NCI-H2196 treated with DMSO at 0.1 percent for 48 hours (cell line): ENCODE measurements around the gene GPR15.
A peak's percentile ranks its signal among the peaks of the same experiment; 100 is the strongest.

ENCODE experiments used
- DNase-seq: peaks from one replicate; lab custom pipeline; 2025; ENCODE audit not compliant: unreplicated experiment; lab: John Stamatoyannopoulos, UW

Gene GPR15

DNA sequence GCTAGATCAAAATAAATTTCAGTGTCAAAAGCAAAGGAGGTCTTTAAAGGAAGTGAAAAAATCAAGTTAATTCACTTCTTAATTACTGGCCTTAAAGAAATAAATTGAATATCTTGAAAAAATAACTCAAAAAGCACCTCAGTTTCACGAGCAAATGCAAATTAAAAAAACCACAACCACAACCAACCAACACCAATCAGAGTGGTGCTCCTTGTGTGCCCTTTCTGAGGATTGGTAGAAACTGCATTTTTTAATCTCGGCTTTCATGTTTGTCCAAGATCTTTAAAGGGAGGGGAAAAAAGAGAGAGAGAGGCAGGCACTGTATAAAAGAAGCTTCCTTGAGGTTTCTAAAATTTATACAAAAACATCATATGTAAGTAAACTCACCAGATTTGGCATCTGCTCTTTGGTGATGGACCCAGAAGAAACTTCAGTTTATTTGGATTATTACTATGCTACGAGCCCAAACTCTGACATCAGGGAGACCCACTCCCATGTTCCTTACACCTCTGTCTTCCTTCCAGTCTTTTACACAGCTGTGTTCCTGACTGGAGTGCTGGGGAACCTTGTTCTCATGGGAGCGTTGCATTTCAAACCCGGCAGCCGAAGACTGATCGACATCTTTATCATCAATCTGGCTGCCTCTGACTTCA is at the start of gene GPR15:
Gene GPR15, plus strand, starts transcription at position 357 of the 653 bp plus-strand sequence. Its CDS starts 56 bp downstream, at position 413.
- no peak for DNase-seq

DNA sequence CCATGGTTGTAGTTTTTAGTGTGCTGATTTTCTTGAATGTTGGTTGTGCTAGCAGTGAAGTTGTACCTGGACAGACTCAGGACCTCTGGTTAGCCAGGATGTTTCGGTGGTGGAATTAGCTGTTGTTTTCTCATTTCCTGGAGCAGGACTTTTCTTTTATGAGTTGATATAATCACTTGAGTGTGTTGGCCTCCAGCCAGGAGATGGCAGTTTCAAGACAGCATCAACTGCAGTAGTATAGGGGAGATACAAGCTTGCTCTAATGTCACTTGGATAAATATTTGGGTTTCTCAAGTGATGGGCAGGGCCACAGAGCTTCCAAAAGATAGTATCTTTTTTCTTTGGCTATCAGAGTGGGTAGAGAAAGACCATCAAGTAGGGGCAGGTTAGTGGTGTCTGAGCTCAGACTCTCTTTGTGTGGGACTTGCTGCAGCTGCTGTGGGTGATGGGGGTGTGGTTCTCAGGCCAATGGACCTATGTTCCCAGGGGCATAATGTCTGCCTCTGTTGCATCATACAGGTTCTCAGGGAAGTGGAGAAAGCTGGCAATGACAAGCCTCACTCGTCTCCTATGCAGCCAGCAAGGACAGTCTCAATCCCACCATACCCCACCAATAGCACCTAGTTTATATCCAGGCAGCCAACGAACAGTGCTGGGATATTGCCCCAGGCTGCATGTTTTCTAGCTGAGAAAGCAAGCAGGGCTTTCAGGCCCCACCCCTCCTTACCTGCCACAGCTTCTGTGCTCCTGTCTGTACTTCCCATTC is 48.9 kb upstream of the GPR15 start:
- no peak for DNase-seq

DNA sequence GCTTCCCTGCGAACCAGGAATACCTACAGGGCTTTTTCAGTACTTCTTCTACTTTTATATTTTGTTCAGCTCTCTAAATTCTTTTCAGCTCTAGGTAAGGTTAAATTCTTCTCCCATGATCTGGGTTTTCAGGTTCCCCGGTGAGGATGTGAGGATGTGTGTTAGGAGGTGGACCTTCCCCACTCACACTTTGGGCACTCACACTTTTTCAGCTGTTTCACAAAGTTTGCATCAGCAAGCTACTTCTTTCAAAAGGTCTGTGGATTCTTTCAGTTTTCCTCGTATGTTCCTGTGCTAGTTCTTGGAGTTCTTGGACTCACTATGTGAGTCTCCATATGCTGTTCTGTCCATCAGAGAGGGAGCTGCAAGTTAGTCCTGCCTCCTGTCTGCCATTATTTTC is 48.2 kb upstream of the GPR15 start:
- DNase-seq = no peak

DNA sequence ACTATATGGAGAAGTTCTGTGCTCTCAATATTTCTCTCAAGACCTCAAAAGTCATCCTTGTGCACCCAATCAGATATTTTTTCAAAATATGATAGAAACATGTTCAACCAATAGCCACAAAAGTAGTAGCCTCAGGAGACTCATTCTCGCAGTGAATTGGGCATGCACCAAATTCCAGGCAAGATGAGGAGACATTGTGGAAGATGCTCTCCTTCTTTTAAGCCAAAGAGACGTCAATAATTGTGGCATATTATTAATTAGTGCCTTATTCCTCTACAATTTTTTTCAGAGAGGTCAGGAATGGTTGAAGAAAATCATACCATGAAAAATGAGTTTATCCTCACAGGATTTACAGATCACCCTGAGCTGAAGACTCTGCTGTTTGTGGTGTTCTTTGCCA is 34.4 kb upstream of the GPR15 start, which contains the start of gene OR5K2:
Gene OR5K2, plus strand, starts transcription at position 301 of the 400 bp plus-strand sequence. Its CDS starts 0 bp downstream, at position 301.
- no peak for DNase-seq

DNA sequence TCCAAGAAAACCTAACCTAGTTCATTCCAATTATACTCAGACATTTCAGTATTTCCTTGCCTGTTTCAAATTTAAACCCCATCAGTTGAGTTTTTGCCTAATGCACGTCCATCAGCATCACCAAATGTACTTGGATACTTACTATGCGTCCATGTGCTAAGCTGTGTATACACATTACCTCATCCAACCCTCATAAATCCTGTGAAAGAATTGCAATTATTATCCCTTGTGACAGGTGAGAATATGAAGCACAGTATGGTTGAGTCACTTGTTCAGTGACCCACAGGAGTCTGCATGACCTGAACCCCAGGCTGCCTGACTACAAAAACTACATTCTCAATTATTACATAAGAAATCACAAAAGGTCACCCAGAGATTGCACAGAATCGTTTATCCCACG is 31.8 kb upstream of the GPR15 start:
- no peak for DNase-seq

DNA sequence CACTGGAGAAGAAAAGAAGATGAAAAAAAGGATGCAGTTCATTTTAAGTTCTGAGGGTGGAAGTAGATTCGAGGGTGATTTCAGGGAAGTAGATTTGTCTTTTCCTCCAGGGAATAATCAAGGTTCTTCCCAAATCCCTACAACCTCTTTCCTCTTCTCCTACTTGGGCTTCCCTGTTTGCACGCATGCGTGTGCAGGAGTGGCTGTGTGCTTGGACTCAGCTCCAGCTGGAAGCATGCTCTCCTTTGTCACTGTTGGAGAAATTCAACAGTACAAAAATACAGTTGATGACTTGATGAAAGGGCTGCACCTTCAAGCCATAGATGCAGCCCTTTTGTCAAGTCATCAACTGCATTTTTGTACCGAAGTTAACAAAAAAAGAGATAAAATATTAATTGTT is 30.5 kb upstream of the GPR15 start:
- no peak for DNase-seq

DNA sequence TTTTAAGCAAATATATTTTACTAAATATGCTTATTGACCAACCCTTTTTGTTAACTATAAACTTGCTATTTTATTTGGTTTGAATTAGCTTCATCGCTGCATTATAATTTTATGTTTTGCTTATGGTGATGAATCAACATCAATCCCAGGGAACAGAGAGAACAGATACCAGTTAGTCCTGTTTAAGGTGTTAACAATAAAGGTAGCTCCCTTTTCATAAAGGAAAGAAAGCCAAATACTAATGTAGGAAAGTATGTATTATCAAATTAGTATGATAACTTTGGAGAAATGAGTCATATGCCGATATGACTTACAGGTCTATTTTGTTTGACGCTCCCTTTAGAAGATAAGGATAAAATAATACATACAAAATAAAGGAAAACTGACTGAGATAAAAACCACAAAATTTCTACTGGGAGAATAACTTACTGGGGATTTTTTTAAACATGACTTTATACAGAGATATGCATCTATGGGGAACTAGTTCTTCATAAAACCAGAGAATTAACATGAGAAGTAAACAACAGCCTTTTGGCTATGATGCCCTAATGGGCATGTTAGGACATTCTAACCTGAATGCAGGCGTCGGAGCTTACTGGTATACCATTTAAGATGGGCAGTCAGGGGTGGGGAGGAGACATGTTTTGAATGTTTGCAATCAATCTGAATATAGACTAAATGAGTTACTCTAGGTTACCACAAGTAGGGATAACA is 29.8 kb upstream of the GPR15 start:
- no peak for DNase-seq

DNA sequence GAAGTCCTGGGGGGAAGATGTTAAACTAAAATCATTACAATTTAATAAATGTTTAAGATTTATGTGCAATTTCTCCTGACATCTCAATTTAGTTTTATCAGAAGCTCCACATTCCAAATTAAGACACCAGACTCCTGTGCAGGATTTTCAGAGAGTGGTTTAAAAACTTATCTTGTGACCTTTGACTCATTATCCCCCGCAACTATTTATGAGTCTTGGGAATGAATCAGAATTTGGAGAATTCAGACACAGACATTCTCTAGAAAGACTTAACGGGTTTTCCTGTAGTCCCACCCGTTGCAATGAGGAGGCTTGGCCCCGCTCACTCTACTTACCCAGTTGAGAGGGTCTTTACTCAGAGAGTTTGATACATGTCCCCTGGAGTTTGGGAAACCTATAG is 27.2 kb upstream of the GPR15 start:
- DNase-seq = no peak

DNA sequence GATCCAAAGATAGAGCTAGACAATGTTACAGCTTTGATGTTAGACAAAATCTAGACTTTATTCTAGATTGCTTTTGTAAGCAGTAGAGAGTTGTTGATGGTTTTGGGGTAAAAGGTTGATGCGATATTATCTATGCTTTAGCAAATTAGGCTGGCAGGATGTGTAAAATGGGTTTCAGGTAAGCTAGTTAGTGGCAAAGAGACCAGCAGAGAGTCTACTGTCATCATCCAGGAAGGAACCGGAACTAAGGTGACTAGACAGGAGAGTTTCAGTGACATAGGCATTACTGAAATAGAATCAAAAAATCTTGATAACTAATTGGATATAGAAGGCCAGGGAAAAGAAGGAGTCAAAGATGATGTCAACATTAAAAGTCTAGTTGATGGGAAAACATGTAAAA is 23.2 kb upstream of the GPR15 start:
- no peak for DNase-seq

DNA sequence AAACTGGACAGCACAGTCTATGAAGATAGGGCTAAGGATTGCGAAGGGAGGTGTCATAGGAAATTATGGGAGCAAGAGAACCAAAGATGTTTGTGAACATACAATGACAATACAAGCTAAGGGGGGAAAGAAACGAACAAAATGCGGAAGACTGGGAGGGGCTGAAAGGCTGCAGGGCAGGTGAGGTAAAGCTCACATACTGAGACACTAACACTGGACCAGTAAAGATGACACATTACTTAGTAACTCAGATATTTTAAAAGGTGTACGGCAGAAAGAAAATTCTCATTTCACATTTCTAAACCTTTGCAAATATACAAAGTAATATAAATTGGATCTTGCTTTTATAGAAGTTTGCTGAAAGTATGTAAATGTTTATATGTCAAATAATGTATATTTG is 19.2 kb upstream of the GPR15 start:
- DNase-seq = no peak

DNA sequence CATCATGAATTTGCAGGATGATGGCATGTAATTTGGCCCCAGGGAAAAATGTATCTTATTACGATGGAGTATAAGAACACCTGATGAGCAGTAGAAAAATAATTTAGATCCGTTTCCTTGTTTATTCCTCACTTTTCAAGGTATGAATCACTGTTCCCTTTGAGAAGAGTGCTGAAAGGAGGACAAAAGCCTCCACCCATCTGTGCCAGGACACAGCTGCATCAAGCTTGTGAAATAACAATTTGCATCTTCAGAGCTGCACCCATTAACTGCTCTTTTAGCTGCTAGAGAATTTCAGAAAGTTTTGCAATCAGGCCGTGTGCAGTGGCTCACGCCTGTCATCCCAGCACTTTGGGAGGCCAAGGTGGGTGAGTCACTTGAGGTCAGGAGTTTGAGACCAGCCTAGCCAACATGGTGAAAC is 18.7 kb upstream of the GPR15 start:
- DNase-seq = no peak

DNA sequence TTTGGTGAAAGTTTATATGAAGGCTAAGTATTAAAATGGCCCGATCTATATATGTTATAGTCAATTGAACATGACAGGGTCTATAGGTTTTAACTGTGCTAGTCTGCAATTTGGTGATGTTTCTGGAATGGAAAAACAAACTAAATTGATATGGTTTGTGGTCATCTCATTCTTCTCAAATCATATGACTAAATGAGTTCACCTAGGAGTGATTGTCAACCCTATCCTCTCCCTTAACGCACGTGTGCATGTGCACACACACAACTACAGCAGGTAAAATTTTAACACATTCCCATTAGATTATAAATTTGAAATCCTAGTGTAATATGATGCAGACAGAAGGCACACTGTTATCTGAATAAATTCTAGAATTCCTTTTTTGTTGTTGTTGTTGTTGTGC is 18.0 kb upstream of the GPR15 start:
- DNase-seq = no peak

DNA sequence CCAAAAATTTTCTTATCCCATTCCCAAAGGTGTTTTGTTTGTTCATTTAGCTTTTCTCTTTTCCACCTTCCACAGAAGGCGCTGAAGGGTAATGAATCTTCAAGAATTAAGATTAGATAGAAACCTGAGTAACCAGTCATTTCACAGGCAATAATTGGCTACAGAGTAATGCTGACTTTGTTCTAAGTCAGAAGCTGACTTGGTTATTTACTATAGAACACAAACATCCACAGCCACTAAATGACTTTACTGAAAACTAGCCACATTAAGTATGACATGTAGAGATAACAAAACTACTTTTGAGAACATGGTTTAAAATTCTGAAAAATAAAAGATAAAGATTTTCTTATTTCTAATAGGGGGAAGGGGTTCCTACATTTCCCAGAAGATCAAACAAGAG is 16.8 kb upstream of the GPR15 start:
- no peak for DNase-seq

DNA sequence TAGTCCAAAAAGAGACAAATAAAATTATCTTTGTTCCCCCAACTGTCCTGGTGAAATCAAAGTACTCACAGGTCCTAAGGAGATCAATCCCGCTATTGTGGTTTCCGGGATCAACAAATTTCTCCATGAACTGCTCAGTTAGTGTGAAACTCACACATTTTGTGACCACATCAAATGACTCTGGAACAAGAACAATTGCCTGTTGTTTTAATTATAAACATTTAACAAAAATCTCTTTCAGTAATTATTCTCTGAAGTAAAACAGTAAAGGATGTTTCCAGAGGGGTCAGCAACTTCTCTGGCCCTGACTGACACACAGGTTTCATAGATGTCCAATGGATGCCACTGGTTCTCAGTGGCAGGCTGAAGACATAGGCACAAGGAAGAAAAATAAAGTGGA is 13.0 kb upstream of the GPR15 start:
- DNase-seq = no peak

DNA sequence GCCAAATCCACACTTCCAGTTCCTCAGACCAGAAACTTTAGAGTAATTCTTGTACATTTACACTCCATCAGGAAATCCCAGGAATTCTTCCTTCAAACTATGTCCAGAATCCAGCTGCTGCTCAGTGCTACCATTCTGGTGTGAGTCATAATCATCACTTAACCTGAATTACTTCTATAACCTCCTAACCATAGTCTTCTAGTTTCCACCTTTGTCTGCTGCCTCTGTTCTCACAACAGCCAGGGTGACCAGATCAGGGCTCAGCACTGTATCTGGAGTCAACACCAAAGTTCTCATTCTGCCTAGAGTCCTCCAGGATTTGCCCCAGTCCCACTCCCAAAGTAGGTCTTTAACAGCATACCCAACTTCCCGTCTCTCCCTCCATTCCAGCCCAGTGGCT is 12.4 kb upstream of the GPR15 start:
- DNase-seq = no peak

DNA sequence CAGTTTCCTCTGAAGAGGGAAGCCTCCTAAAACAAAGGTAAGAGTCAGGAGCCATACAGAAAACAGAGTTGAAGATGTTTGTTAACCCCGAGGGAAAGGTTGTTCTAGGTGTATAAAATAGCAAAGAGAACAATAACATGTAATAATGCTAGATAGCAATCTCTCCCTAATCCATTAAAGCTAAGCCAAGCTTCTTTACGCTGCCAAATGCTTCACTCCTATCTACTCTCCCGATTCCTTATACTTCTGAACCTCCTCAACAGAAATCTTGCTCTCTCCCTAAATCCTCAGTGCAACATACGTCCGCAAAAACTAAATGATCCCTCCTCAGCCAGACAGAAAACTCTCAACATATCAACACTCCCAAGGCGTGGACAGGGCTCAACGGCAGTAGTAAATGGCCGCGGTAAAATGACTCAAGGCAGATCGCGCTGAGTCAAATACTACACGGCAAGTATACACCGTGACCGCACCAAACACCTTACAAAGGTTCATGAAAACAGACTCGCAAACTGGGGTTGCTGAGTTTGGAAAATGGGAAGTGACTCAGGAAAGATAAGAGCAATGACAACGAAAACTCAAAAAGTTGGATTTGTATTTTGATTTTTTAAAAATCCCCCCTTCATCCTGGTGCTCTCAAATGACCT is 9.8 kb upstream of the GPR15 start:
- DNase-seq = peak; percentile 25

DNA sequence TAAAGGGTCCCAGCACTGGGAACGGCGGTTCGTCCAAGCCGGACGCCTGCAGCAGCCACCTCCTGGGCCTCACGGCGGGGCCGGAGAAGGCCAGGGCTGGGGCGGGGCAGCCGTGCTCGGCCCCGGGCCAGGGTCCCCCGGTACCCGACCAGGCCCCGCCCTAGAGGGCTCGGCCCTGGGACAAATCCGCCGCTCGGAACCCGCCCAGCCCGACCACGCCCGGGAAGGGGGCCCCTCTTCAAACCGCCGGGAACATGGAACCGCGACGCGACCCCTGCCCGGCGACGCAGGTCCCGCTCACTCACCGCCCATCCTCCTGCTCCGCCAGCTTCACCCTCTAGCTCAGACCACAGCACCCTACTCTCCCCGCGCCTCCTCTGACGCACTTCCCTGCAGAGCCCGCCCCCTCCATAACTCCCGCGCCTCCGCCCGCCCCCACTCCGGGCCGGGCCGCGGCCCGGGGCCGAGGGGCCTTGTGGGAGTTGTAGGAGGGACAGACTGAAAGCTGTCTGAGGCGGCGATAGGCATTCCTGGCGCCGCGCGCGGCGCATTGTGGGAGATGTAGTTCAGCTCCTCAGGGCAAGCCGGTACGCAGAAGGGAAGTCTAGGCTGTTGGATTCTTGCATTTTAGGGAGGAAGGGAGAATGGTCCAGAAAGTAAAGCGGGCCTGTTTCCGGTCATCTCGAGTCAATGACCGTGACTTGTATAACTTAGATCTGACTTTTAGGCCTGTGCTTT is 9.1 kb upstream of the GPR15 start, which contains the start of gene CLDND1:
Gene CLDND1, minus strand, starts transcription at position 359 of the 738 bp plus-strand sequence. CDS start 1,478 bp downstream, outside the sequence.
- DNase-seq = peak; percentile 98

DNA sequence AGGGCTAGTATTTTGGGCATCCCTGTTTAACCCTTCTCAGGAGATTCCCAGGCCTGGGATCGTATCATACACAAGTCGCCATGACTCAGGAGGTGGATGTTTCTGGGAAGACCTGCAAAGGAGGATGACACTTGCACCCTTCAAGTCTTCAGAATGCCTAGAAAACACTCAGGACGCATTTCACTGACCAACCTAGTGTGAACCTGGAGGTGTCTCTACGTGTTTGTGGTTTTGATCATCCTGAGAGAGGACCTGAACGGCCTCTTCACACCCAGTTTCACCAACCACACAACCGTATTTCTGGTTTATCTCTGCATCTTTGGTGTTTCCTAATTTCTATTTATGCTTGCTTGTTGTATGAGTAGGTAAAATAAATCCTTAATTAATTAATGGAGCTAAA is 6.3 kb upstream of the GPR15 start:
- no peak for DNase-seq

DNA sequence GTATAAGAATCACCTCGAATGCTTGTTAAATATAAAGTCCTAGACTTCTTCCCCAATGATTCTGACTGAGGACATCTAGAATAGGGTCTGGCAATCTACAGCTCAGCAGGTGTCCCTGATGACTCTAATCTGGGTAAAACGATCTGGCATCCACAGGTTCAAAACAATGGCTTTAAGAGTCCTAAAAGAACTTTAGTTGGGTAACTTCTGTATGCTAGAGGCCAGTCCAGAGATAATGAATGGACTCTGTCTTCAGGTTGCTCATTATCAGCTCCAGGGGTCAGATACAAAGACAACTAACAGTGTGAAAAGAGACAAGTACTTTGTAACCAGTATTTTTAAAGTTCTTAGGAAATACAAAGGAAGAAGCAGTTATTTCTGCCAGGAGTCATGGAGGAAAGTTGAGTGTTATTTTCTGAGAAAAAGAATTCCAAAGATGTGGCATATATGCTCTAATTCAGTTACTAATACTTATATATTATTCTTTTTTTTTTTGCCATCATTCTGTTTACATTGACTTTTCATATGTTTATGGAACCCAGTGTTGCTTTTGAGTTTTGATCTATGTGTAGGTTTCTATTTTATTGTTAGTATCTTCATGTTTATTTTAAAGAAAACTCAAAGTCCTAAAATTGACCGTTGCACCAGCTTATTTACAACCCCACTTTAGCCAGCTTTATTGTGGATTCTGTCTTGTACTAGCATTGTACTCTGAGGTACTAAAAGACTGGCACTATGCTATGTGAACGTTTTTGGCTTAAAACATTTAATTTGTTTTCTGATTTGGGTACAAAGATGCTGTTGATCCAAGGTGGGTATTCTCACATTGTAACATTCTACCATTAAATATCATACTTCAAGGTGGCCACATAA is 3.1 kb upstream of the GPR15 start:
- no peak for DNase-seq
